ENCODE measurements around the gene SMPDL3B. TPM values are rescaled to one million over a fixed set of nuclear protein-coding genes. Genes with fewer than 3 reads are reported as not detected.

The SMPDL3B gene
- total RNA-seq, 1 donor from 2014 or later = 0.60 TPM

DNA sequence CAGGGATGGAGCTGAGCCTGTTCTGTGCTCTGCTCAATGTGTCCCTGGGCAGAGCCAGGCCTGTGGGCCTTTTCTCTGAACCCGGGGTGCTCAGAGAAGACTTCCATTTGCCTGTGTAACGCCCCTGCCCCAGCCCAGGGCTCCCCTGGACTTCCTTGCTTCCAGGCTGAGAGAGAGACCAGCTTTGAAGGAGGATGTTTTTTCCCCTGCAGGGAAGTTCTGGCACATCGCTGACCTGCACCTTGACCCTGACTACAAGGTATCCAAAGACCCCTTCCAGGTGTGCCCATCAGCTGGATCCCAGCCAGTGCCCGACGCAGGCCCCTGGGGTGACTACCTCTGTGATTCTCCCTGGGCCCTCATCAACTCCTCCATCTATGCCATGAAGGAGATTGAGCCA is 10.2 kb downstream of the SMPDL3B start:
- intact Hi-C loops (cut with micrococcal nuclease) = no loop called here
- Mint-ChIP-seq H3K4me3 (no peak overlapping the region), H3K27ac (peak overlapping the region; percentile 12), H3K9me3 (no peaks in the 10 kb centered on the region), H3K36me3 (ENCODE audit: low read depth) (no peaks in the 10 kb centered on the region), H3K4me1 (ENCODE audit: low read depth) (peaks cover 35% of the 10 kb centered on the region), H3K27me3 (ENCODE audit: insufficient read depth) (no peaks in the 10 kb centered on the region)
- DNase-seq (ENCODE audit: low spot score) = no peak

DNA sequence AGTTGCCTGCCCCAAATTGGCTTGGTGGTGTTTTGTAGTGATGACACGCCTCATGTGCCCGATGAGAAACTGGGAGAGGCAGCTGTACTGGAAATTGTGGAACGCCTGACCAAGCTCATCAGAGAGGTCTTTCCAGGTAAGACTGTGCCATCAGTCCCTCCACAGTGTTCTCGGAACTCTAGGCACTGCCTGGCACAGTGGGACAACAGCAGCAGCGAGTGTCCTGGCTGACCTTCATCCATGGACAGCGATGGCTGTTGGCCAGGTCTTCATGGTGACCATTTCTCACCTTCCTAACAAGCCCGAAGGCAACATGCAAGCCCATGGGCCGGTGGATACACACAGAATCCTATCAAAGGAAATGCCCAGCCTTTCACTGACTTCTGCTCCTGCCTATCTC is 14.2 kb downstream of the SMPDL3B start:
- Mint-ChIP-seq H3K27ac (no peak overlapping the region), H3K9me3 (no peaks in the 10 kb centered on the region), H3K4me1 (ENCODE audit: low read depth) (peaks cover 4% of the 10 kb centered on the region), H3K36me3 (ENCODE audit: low read depth) (no peaks in the 10 kb centered on the region), H3K27me3 (ENCODE audit: insufficient read depth) (peaks cover 7% of the 10 kb centered on the region), H3K4me3 (no peak overlapping the region)
- intact Hi-C loops (cut with micrococcal nuclease) = no loop called here
- DNase-seq (ENCODE audit: low spot score) = no peak

DNA sequence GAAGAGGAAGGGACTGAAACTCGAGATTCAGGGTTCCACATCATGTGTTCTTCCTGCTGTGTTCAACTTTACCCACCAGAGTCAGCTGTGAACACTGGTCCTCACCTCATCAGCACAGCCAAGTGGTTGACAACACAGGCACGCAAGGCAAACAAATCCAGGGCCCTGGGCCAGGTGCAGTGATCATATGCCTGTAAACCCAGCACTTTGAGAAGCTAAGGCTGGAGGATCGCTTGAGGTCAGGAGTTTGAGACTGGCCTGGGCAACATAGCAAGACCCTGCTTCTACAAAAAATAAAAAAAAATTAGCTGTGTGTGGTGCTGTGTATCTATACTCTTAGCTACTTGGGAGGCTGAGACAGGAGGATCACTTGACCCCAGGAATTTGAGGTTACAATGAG is 16.6 kb downstream of the SMPDL3B start:
- no peaks in the 10 kb centered on the region for H3K9me3 Mint-ChIP-seq
- intact Hi-C loops (cut with micrococcal nuclease) = no loop called here
- H3K36me3 Mint-ChIP-seq (ENCODE audit: low read depth) = no peaks in the 10 kb centered on the region

DNA sequence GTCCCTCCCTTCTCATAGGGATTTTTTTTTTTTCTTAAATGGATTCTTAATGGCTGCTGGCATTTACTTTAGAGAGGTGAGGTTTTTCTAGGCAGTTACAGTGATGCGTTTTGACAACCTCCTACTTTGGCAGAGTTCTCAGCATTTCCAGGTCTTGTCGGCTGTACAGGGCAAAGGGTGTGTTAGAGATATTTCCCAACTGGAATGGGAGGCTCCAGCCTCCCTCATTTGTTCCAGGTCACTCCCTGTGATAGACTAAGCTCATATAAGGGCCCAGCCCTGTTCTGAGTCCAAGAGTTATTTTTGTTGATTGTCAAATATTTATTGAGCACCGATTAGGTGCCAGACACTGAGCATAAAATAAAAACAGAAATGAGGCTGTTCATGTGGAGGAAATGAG is 17.3 kb downstream of the SMPDL3B start:
- H3K36me3 Mint-ChIP-seq (ENCODE audit: low read depth) = no peaks in the 10 kb centered on the region
- no peaks in the 10 kb centered on the region for H3K9me3 Mint-ChIP-seq
- intact Hi-C loops (cut with micrococcal nuclease) = no loop called here
- peaks cover 7% of the 10 kb centered on the region for H3K27me3 Mint-ChIP-seq (ENCODE audit: insufficient read depth)
- no peak overlapping the region for H3K27ac Mint-ChIP-seq
- DNase-seq (ENCODE audit: low spot score) = no peak
- H3K4me3 Mint-ChIP-seq = no peak overlapping the region
- no peaks in the 10 kb centered on the region for H3K4me1 Mint-ChIP-seq (ENCODE audit: low read depth)

More for the DNA sequence above, 16.6 kb downstream of the SMPDL3B start:
- no peak overlapping the region for H3K4me3 Mint-ChIP-seq
- no peak for DNase-seq (ENCODE audit: low spot score)
- peaks cover 7% of the 10 kb centered on the region for H3K27me3 Mint-ChIP-seq (ENCODE audit: insufficient read depth)
- H3K27ac Mint-ChIP-seq = no peak overlapping the region
- no peaks in the 10 kb centered on the region for H3K4me1 Mint-ChIP-seq (ENCODE audit: low read depth)

DNA sequence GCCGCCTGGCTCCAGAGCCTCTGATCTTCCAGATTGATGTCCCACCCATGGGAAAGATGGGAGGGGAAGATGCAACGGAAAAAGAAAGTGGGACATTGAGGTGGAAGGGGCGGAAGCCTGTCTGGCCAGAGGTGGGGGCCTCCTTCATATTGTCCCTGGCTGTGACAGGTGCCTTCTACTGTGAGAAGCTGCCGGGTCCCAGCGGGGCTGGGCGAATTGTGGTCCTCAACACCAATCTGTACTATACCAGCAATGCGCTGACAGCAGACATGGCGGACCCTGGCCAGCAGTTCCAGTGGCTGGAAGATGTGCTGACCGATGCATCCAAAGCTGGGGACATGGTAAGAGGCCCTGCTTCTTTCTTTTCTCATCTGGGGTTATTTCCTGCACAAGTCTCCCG is 19.4 kb downstream of the SMPDL3B start:
- H3K36me3 Mint-ChIP-seq (ENCODE audit: low read depth) = no peaks in the 10 kb centered on the region
- no peak overlapping the region for H3K27ac Mint-ChIP-seq
- no peaks in the 10 kb centered on the region for H3K4me1 Mint-ChIP-seq (ENCODE audit: low read depth)
- no peak for DNase-seq (ENCODE audit: low spot score)
- no peak overlapping the region for H3K4me3 Mint-ChIP-seq
- intact Hi-C loops (cut with micrococcal nuclease) = no loop called here
- no peaks in the 10 kb centered on the region for H3K9me3 Mint-ChIP-seq
- H3K27me3 Mint-ChIP-seq (ENCODE audit: insufficient read depth) = peaks cover 7% of the 10 kb centered on the region

DNA sequence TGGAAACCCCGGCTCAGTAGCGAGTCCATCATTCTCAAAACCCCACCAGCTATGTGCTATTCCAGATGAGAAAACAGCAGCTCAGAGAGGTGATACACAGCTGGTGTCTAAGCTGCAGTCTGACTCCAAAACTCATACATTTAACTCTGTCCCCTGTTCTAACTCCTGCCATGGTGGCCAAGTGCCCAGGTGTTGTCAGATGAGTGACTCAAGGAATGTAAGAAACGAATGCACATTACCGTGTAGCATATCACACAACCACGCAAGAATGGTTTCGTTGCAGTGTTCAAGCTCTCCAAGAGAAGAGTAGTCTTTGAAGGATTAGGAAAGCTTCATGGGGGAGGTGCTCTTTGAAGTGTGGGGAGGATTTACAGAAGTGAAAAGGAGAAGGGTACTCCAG is 20.3 kb downstream of the SMPDL3B start:
- Mint-ChIP-seq H3K4me3 (no peak overlapping the region), H3K4me1 (ENCODE audit: low read depth) (no peaks in the 10 kb centered on the region), H3K27me3 (ENCODE audit: insufficient read depth) (peaks cover 7% of the 10 kb centered on the region), H3K36me3 (ENCODE audit: low read depth) (no peaks in the 10 kb centered on the region), H3K27ac (no peak overlapping the region), H3K9me3 (no peaks in the 10 kb centered on the region)
- intact Hi-C loops (cut with micrococcal nuclease) = loop anchor here (5.0 kb wide), 1 partner anchor 83 kb away; the partner anchor contains the start of gene THEMIS2
- no peak for DNase-seq (ENCODE audit: low spot score)

DNA sequence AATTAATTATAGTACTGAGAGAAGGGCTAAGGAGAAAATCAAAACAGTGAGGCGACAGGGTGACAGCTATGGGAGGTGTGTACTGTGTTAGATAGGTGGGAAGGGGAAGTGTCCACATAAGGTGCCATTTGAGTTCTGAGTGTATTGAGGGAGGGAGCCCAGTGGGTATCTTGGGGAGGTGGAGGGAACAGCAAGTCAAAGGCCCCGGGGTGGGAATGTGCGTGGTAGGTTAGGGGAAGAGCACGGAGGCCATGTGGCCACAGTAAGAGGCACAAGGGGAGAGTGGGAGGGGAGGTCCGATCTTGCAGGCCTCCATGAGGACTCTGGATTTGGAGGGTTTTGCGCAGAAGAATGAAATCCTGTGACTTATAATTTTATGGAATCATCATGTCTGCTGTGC is 22.0 kb downstream of the SMPDL3B start:
- Mint-ChIP-seq H3K4me3 (peak overlapping the region; percentile 8), H3K27me3 (ENCODE audit: insufficient read depth) (peaks cover 4% of the 10 kb centered on the region), H3K9me3 (no peaks in the 10 kb centered on the region), H3K36me3 (ENCODE audit: low read depth) (no peaks in the 10 kb centered on the region), H3K27ac (no peak overlapping the region), H3K4me1 (ENCODE audit: low read depth) (peaks cover 10% of the 10 kb centered on the region)
- DNase-seq (ENCODE audit: low spot score) = no peak
- intact Hi-C loops (cut with micrococcal nuclease) = loop anchor here (5.0 kb wide), 1 partner anchor 84 kb away; the partner anchor contains the start of gene THEMIS2

DNA sequence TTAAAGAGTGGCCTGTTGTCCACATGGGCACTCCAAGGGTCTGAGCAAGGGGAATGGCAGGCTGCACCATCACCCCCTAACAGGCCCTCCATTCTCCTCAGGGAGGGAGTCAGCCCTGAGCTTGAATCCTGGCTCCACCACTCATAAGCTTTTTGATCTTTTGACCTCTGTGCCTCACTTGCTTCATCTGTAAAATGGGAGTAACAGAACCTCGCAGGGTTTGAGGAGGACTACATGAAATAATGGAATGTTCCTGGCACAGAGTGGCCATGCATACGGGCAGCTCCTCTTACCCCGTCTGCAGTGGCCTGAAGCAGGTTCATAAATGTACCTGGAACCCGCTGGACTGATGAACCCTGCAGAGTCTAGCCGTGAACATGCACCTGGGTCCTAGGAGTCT is 22.9 kb downstream of the SMPDL3B start:
- Mint-ChIP-seq H3K36me3 (ENCODE audit: low read depth) (no peaks in the 10 kb centered on the region), H3K27me3 (ENCODE audit: insufficient read depth) (peaks cover 2% of the 10 kb centered on the region), H3K4me1 (ENCODE audit: low read depth) (peaks cover 15% of the 10 kb centered on the region), H3K4me3 (no peak overlapping the region), H3K9me3 (no peaks in the 10 kb centered on the region), H3K27ac (no peak overlapping the region)
- no peak for DNase-seq (ENCODE audit: low spot score)
- intact Hi-C loops (cut with micrococcal nuclease) = loop anchor here (5.0 kb wide), 1 partner anchor 85 kb away; the partner anchor contains the start of gene THEMIS2

DNA sequence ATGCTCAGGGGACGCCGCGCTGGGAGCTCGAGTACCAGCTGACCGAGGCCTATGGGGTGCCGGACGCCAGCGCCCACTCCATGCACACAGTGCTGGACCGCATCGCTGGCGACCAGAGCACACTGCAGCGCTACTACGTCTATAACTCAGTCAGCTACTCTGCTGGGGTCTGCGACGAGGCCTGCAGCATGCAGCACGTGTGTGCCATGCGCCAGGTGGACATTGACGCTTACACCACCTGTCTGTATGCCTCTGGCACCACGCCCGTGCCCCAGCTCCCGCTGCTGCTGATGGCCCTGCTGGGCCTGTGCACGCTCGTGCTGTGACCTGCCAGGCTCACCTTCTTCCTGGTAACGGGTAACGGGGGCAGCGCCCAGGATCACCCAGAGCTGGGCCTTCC is 23.7 kb downstream of the SMPDL3B start:
- no peak overlapping the region for H3K27ac Mint-ChIP-seq
- no peak overlapping the region for H3K4me3 Mint-ChIP-seq

DNA sequence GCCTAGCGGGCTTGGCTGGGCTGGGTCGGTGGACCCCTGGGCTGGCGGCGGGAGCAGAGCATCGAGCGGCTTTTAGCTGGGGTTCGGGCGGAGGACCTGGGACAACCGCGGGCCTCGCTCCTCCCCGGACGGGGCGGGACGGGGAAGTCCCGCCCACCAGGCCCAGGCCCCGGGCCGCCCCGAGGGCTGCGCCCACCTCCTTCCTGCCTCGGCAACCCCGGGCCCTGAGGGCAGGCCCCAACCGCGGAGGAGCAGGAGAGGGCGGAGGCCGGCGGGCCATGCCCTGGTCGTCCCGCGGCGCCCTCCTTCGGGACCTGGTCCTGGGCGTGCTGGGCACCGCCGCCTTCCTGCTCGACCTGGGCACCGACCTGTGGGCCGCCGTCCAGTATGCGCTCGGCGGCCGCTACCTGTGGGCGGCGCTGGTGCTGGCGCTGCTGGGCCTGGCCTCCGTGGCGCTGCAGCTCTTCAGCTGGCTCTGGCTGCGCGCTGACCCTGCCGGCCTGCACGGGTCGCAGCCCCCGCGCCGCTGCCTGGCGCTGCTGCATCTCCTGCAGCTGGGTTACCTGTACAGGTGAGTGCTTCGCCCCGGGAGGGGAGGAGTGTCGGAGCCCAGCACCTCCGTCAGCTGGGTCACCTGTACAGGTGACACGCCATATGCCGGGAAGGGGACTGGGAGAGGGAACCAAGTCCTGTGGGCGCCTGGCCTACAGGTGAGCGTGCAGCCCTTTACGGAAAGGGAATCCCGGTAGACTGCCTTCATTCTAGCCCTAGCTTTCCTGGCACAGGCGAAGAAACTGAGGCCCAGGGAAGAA is 25.2 kb downstream of the SMPDL3B start, which contains the start of gene XKR8:
XKR8 (plus strand) TSS at position 182 of the 812 bp plus-strand sequence; CDS start at position 279, 97 bp downstream.
- peak within 1 kb of the TSS; percentile 87 for H3K4me3 Mint-ChIP-seq
- no peaks in the 10 kb centered on the region for H3K27me3 Mint-ChIP-seq (ENCODE audit: insufficient read depth)
- H3K36me3 Mint-ChIP-seq (ENCODE audit: low read depth) = peaks cover 4% of the 10 kb centered on the region
- peak within 1 kb of the TSS; percentile 74 for H3K27ac Mint-ChIP-seq
- H3K9me3 Mint-ChIP-seq = no peaks in the 10 kb centered on the region
- intact Hi-C loops (cut with micrococcal nuclease) = loop anchor here (1.0 to 5.0 kb wide), 2 partner anchors 88 to 128 kb away; partner anchors contain the start of genes EYA3 and THEMIS2
- peak; percentile 84 for DNase-seq (ENCODE audit: low spot score)
- H3K4me1 Mint-ChIP-seq (ENCODE audit: low read depth) = peaks cover 15% of the 10 kb centered on the region

More for the DNA sequence above, 23.7 kb downstream of the SMPDL3B start:
- intact Hi-C loops (cut with micrococcal nuclease) = loop anchor here (5.0 kb wide), 1 partner anchor 86 kb away; the partner anchor contains the start of gene THEMIS2
- peaks cover 2% of the 10 kb centered on the region for H3K36me3 Mint-ChIP-seq (ENCODE audit: low read depth)
- H3K9me3 Mint-ChIP-seq = no peaks in the 10 kb centered on the region
- peaks cover 15% of the 10 kb centered on the region for H3K4me1 Mint-ChIP-seq (ENCODE audit: low read depth)
- no peak for DNase-seq (ENCODE audit: low spot score)
- no peaks in the 10 kb centered on the region for H3K27me3 Mint-ChIP-seq (ENCODE audit: insufficient read depth)

DNA sequence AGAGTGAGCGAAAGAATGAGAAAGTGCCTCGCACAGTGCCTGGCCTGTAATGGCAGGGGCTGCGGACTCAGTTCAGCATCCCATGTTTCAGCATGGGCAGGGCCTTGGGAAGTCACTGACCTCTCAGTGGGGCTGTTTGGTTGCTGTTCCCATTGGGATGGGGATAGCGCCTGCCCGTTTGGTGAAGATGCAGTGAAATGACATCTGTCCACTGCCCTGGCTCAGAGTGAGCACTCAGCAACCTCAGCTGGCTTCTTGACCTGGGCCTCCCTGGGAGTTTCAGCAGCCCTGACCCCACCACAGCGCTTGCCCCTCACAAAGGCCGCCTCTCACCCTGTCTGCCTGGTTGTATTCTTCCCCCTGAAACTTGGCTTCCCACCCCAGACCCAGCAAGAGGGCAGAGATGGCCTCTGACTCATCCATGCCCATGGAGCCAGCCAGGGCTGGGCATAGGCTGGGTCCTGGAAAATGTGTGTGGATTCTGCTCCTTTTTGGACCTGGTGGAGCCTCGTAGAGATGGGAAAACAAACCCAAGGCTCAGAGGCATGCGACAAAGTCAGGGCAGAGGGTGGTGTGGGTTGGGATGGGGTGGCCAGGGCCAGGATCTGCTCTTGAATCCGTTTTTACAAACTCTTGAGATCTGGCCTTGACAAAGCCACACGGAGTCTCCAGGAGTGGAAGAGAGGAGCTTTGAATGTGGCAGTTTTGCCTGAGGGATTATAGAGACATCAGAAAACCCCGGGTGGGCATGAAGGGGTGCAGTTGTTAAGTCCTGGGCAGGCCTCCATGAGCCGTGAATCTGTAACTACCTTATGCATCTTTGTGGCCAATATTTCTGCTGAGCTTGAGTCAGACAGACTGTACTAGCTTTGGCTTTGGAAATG is 26.2 kb downstream of the SMPDL3B start:
- Mint-ChIP-seq H3K9me3 (no peaks in the 10 kb centered on the region), H3K27ac (peak overlapping the region; percentile 59), H3K4me3 (peak overlapping the region; percentile 87), H3K36me3 (ENCODE audit: low read depth) (peaks cover 7% of the 10 kb centered on the region), H3K4me1 (ENCODE audit: low read depth) (peaks cover 15% of the 10 kb centered on the region), H3K27me3 (ENCODE audit: insufficient read depth) (no peaks in the 10 kb centered on the region)
- intact Hi-C loops (cut with micrococcal nuclease) = no loop called here
- DNase-seq (ENCODE audit: low spot score) = no peak

DNA sequence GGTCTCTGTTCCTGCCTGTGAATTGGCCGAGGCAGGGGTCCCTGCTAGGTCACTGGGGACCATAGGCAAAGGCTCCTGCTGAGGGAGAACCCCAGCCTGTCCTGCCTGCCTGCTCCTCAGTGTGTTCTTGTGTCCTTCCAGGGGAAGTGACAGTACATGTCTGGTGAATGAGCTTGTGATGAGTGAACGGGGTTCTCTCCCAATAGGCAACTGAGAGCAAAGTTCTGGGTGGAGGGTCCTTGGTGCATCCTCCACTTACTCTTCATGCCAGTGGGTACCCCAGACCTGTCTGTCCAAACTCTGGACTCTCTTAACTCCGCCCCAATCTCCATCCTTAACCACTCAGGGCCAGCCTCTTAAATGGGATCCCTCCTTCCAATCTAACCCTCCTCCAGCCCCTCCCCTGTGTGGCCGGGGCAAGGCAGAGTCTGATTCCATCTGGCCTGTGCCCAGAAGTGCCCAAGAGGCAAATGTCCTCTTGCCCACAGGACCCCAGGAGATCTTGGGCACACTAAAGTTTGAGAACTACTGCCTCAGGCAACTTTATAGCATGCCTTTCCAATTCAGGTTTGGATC is 26.9 kb downstream of the SMPDL3B start:
- peak overlapping the region; percentile 87 for H3K4me3 Mint-ChIP-seq
- intact Hi-C loops (cut with micrococcal nuclease) = no loop called here
- H3K4me1 Mint-ChIP-seq (ENCODE audit: low read depth) = peaks cover 15% of the 10 kb centered on the region
- no peaks in the 10 kb centered on the region for H3K27me3 Mint-ChIP-seq (ENCODE audit: insufficient read depth)
- H3K27ac Mint-ChIP-seq = peak overlapping the region; percentile 59
- no peaks in the 10 kb centered on the region for H3K9me3 Mint-ChIP-seq
- no peak for DNase-seq (ENCODE audit: low spot score)
- H3K36me3 Mint-ChIP-seq (ENCODE audit: low read depth) = peaks cover 9% of the 10 kb centered on the region

Data from activated T-helper 1 cell treated with anti-CD3 and anti-CD28 coated beads, Interleukin-12 subunit alpha, Interleukin-12 subunit beta, Interleukin-2, Interleukin-4 antibody, amounts not matched to agents 30 ng/mL and 10 ng/mL and 1 ng/mL, durations not matched to agents 14 hours and 24 hours and 36 hours (primary cell).